ENCODE data around the gene COL11A1.
"Not testable (repeated sequence)": the region's sequence is repeated elsewhere in the genome, so short reads cannot be mapped to it uniquely, and the experiment has no call there.

The COL11A1 gene

DNA sequence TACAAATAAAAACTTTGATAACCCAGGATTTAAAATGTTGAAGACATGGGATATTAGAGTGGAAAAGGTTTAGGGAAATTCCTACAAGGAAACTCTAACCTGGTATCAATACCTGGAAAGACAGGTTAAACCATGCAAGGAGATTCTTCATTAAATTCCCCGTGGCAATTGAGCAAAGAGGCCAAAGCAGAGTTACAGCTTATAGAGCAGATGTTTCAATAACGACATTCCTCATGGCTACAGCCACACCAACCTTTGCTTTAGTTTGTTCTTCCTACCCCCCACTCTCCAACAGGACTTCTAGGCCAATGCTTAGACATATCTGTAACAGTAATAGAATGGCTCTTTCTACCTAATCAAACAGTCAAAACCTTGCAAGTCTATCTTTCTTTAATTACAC is 271.3 kb downstream of the COL11A1 start:
- no peak for DNase-seq (ENCODE audit: low read depth in 2 of 2)

DNA sequence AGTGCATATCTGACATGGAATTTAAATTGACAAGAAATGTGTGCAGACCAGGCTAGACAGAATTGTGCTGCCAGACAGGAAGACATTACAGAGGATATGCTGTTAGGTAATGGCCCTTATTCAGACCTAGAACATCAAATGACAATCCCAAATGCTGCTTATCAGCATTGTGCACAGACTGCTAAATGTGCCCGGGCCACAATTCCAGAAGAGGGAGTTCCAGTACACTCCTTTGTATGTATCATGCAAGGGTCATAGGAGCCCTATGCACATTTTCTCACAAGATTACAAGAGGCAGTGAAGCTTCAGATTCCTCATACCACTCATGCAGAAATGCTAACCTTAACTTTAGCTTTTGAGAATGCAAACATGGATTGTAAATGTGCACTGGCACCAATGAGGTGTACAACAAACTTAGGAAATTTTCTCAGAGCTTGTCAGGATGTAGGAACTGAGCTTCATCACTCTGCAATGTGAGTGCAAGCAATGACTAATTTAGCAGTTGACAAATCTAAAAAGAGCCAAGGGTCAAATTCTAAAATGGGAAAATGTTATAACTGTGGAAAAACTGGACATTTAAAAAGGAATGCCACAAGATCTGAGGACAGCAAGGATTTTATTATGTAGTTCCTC is 273.5 kb downstream of the COL11A1 start:
- DNase-seq (ENCODE audit: low read depth in 2 of 2) = no peak

DNA sequence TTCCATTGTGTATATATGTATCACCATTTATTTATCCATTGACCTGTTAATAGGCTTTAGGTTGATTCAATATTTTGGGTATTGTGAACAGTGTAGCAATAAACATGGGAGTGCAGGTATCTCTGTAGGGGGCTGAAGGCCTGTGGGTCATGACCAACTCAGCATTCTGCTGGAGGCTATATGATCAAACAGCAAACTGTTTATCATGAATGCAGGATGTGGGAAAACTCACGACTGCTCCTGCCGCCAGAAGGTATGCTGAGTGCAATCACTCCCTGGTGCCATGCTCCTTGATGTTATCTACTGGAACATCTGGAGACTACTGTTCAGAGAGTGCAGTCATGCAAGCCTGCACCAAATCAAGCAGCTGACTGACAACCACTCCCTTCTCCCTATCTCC is 275.2 kb downstream of the COL11A1 start:
- no peak for DNase-seq (ENCODE audit: low read depth in 2 of 2)

DNA sequence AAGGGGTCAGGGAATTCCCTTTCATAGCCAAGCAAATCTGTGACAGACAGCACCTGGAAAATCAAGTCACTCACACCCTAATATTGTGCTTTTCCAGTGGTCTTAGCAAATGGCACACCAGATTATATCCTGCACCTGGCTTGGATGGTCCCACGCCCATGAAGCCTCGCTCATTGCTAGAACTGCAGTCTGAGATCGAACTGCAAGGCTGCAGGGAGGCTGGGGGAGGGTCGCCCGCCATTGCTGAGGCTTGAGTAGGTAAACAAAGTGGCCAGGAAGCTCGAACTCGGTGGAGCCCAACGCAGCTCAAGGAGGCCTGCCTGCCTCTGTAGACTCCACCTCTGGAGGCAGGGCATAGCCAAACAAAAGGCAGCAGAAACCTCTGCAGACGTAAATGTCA is 281.6 kb downstream of the COL11A1 start:
- not testable (repeated sequence) for DNase-seq (ENCODE audit: low read depth in 2 of 2)

All from activated CD4-positive, alpha-beta T cell treated with anti-CD3 and anti-CD28 coated beads for 24 hours (primary cell).